Fibroblast of the aortic adventitia (primary cell): ENCODE results near the gene MYH9. TPM values are rescaled to one million over a fixed set of nuclear protein-coding genes. Genes with fewer than 3 reads are reported as not detected.
A peak's percentile ranks its signal among the peaks of the same experiment; 100 is the strongest.

Experiments
- DNase-seq: peaks from one replicate; pipeline ENCODE4 v3.0.0-alpha.2; 2010; ENCODE audit warnings: low read depth
- H3K4me3 ChIP-seq: 2 replicates; pipeline ENCODE4 v1.5.1; 2011; ENCODE audit warnings: low read depth, mild to moderate bottlenecking, control low read depth, low read length, moderate library complexity
- total RNA-seq: library from RNA; depleted of rRNA; stranded (reverse); fragments of >200 nt; gene quantifications from 2 replicates; pipeline ENCODE4 v1.2.3, GENCODE V29; 2012; ENCODE audit warnings: low replicate concordance
- TF ChIP-seq, protein P1 (sequence below): IDR thresholded peaks from 2 replicates; pipeline ENCODE4 v1.5.1; 2011; ENCODE audit warnings: mild to moderate bottlenecking, low read length, control low read depth, inconsistent platforms; ENCODE audit not compliant: insufficient read depth

MYH9 gene
- total RNA-seq, 1 donor = 339 TPM

GRCh38 chr22:36352803-36353507, 34.8 kb downstream of the MYH9 start:
- TF ChIP-seq, protein P1, sequence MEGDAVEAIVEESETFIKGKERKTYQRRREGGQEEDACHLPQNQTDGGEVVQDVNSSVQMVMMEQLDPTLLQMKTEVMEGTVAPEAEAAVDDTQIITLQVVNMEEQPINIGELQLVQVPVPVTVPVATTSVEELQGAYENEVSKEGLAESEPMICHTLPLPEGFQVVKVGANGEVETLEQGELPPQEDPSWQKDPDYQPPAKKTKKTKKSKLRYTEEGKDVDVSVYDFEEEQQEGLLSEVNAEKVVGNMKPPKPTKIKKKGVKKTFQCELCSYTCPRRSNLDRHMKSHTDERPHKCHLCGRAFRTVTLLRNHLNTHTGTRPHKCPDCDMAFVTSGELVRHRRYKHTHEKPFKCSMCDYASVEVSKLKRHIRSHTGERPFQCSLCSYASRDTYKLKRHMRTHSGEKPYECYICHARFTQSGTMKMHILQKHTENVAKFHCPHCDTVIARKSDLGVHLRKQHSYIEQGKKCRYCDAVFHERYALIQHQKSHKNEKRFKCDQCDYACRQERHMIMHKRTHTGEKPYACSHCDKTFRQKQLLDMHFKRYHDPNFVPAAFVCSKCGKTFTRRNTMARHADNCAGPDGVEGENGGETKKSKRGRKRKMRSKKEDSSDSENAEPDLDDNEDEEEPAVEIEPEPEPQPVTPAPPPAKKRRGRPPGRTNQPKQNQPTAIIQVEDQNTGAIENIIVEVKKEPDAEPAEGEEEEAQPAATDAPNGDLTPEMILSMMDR = peak; percentile 10

GRCh38 chr22:36351921-36352802, 35.6 kb downstream of the MYH9 start:
- DNase-seq = no peak
- no peak overlapping the region for H3K4me3 ChIP-seq
- TF ChIP-seq, protein P1 = no peak

More at GRCh38 chr22:36352803-36353507, 34.8 kb downstream of the MYH9 start:
- no peak overlapping the region for H3K4me3 ChIP-seq
- peak; percentile 85 for DNase-seq

DNA sequence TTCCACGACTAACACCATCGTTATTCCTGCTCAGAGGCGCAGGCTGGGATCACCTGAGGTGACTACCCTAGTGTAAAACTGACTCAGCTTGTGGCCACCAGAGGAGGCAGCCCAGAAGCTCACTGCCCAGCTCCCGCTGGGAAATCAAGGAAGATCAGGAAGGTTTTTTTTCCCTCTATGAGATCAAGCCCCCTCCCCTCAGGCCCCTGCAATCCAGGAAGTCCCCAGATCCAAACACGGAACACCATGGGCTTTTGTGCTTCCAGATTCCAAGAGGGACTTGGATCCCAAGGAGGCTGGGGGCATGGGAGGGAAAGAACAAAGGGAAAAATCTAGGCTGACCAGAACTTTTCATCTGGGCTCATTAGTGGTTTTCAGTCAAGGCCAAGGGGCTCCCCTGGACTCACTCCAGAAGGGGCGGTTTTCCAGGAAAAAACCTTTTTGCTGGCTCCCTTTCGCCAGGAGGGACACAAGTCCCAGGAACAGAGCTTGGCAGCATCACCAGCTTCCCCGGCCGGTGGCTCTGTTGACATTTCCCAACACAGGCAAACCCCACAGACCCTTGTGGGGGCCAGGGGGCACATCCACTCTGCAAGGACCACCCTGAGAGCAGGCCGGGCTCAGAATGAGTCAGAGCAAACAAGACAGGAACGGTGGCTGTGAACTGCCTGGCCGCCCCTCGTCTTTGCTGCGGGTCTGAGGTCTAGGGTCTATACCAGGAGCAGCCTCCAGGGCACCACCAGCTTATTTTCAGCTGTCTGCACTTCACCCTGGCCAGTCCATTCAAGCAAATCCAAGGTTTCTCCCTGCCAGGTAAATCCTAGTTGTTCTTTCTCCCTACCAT, 36.8 kb downstream of the MYH9 start:
- DNase-seq = no peak
- TF ChIP-seq, protein P1 = peak; percentile 22
- H3K4me3 ChIP-seq = no peak overlapping the region

- no peak overlapping the region for H3K4me3 ChIP-seq
- DNase-seq = peak; percentile 41
- TF ChIP-seq, protein P1 = no peak
Measured at GRCh38 chr22:36349726-36350125, 38.0 kb downstream of the MYH9 start.

- DNase-seq = no peak
- H3K4me3 ChIP-seq = no peak overlapping the region
- TF ChIP-seq, protein P1 = no peak
Measured at GRCh38 chr22:36348760-36349159, 39.0 kb downstream of the MYH9 start.

DNA sequence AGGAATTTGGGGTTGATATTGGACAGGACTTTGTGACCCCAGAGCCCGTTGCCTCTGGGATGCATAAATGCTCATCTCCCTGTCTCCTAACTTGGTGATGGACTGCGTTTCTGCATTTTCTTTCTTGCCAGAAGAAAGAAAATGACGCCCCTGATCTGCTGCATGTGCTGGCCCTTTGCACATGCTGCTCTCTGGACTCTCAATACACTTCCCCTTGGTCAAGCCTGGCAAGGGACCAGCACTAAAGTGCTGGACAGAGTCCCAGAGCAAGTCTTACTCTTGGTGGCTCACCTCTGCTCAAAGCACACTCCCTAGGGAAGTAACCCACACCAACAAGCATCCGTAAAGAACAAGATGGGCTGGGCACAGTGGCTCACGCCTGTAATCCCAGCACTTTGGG, 40.7 kb downstream of the MYH9 start:
- H3K4me3 ChIP-seq = no peak overlapping the region
- TF ChIP-seq, protein P1 = no peak
- no peak for DNase-seq
